ENCODE data around the gene CPNE1.

GRCh38 chr20:35610833-35611427, 53.8 kb downstream of the CPNE1 start:
- TF ChIP-seq POLR2AphosphoS5 (IDR thresholded peaks at IDR 0.05; ENCODE audit: low read depth, low read length) (no peak), TAF1 (IDR thresholded peaks at IDR 0.05; ENCODE audit: borderline replicate concordance, insufficient read depth, low read length) (no peak), SIN3A (IDR thresholded peaks at IDR 0.05; ENCODE audit: borderline replicate concordance, insufficient read depth, low read length) (no peak), FOXP2 (optimal IDR thresholded peaks at IDR 0.05; ENCODE audit: borderline replicate concordance, extremely low read depth, extremely low read length, insufficient read depth) (no peak)
- TF ChIP-seq, protein P1, sequence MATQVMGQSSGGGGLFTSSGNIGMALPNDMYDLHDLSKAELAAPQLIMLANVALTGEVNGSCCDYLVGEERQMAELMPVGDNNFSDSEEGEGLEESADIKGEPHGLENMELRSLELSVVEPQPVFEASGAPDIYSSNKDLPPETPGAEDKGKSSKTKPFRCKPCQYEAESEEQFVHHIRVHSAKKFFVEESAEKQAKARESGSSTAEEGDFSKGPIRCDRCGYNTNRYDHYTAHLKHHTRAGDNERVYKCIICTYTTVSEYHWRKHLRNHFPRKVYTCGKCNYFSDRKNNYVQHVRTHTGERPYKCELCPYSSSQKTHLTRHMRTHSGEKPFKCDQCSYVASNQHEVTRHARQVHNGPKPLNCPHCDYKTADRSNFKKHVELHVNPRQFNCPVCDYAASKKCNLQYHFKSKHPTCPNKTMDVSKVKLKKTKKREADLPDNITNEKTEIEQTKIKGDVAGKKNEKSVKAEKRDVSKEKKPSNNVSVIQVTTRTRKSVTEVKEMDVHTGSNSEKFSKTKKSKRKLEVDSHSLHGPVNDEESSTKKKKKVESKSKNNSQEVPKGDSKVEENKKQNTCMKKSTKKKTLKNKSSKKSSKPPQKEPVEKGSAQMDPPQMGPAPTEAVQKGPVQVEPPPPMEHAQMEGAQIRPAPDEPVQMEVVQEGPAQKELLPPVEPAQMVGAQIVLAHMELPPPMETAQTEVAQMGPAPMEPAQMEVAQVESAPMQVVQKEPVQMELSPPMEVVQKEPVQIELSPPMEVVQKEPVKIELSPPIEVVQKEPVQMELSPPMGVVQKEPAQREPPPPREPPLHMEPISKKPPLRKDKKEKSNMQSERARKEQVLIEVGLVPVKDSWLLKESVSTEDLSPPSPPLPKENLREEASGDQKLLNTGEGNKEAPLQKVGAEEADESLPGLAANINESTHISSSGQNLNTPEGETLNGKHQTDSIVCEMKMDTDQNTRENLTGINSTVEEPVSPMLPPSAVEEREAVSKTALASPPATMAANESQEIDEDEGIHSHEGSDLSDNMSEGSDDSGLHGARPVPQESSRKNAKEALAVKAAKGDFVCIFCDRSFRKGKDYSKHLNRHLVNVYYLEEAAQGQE (IDR thresholded peaks at IDR 0.05; ENCODE audit: insufficient read depth in 1 of 2, low read depth in 2 of 2, low read length in 2 of 2) = no peak

Data from PFSK-1 (cell line).